Tibial artery (tissue), 4 donors: ENCODE data around the gene DNER.

Experiments
- DNase-seq, 2 donors: peaks; one replicate each; pipeline ENCODE4 v3.0.0-alpha.2; 2019
- H3K27ac ChIP-seq, 2 donors: fragments of 200-600 bp; sonication (generic) in 1 of 2; 1 replicate in 1 of 2; 2 replicates in 1 of 2; pipeline ENCODE4 v1.5.1; 2018 to 2019; ENCODE audit warnings: mild to moderate bottlenecking in 1 of 2
- H3K27me3 ChIP-seq, 2 donors: fragments of 200-600 bp; sonication (generic) in 1 of 2; one replicate each; pipeline versions ENCODE4 v1.5.1 to v1.6.0; 2016 to 2019
- H3K36me3 ChIP-seq, 3 donors: fragments of 200-600 bp; sonication (generic) in 2 of 3; one replicate each; pipeline ENCODE4 v1.5.1; 2016 to 2019; ENCODE audit warnings: mild to moderate bottlenecking in 2 of 3
- H3K4me1 ChIP-seq, 4 donors: fragments of 200-600 bp; sonication (generic) in 2 of 4; 1 replicate in 3 of 4; 2 replicates in 1 of 4; pipeline ENCODE4 v1.5.1; 2016 to 2019
- H3K4me3 ChIP-seq, 2 donors: fragments of 200-600 bp; sonication (generic) in 1 of 2; 1 replicate in 1 of 2; 2 replicates in 1 of 2; pipeline ENCODE4 v1.5.1; 2018 to 2019; ENCODE audit warnings: mild to moderate bottlenecking in 2 of 2
- H3K9me3 ChIP-seq, 3 donors: fragments of 200-600 bp; sonication (generic) in 1 of 3; one replicate each; pipeline ENCODE4 v1.5.1; 2016 to 2019
- CTCF ChIP-seq, 2 experiments: fragments of 200-600 bp in 1 of 2; fragments of 450-650 bp in 1 of 2; IDR thresholded peaks; one replicate each; pipeline ENCODE4 v1.5.1; 2017 to 2019; ENCODE audit warnings: antibody characterized with exemption in 2 of 2, mild to moderate bottlenecking in 1 of 2, moderate library complexity in 1 of 2
- intact Hi-C: fragments of 100-400 bp; cut with DNase I; formaldehyde crosslinking; loops from one replicate; pipeline ENCODE4 v1.15.0; 2023; ENCODE audit warnings: low total_unique reads

The DNER gene

GRCh38 chr2:229688141-229688540 lies 26.2 kb downstream of the DNER start:
- Histone ChIP-seq H3K27me3 (no peaks in the 10 kb centered on the region), H3K4me1 (no peaks in the 10 kb centered on the region), H3K36me3 (no peaks in the 10 kb centered on the region), H3K4me3 (no peak overlapping the region), H3K9me3 (no peaks in the 10 kb centered on the region), H3K27ac (no peak overlapping the region)
- intact Hi-C loops = no loop called here
- DNase-seq = no peak
- no peak for TF ChIP-seq CTCF (IDR thresholded peaks at IDR 0.05)

GRCh38 chr2:229686122-229686919 lies 28.0 kb downstream of the DNER start:
- no peak overlapping the region for H3K27ac ChIP-seq
- no peak for DNase-seq
- intact Hi-C loops = no loop called here
- no peaks in the 10 kb centered on the region for H3K4me1 ChIP-seq
- H3K27me3 ChIP-seq = no peaks in the 10 kb centered on the region
- H3K36me3 ChIP-seq = no peaks in the 10 kb centered on the region
- H3K9me3 ChIP-seq = no peaks in the 10 kb centered on the region
- no peak for TF ChIP-seq CTCF (IDR thresholded peaks at IDR 0.05)
- H3K4me3 ChIP-seq = no peak overlapping the region

GRCh38 chr2:229684942-229685562 lies 29.3 kb downstream of the DNER start:
- Histone ChIP-seq H3K27ac (no peak overlapping the region), H3K9me3 (no peaks in the 10 kb centered on the region), H3K36me3 (no peaks in the 10 kb centered on the region), H3K4me3 (no peak overlapping the region), H3K4me1 (no peaks in the 10 kb centered on the region), H3K27me3 (no peaks in the 10 kb centered on the region)
- DNase-seq = no peak
- no peak for TF ChIP-seq CTCF (IDR thresholded peaks at IDR 0.05)
- intact Hi-C loops = no loop called here

GRCh38 chr2:229679393-229680125 lies 34.8 kb downstream of the DNER start:
- H3K27me3 ChIP-seq = peaks cover 0 to 8% of the 10 kb centered on the region in 2 donors
- no peaks in the 10 kb centered on the region for H3K4me1 ChIP-seq
- H3K4me3 ChIP-seq = no peak overlapping the region
- no peak for TF ChIP-seq CTCF (IDR thresholded peaks at IDR 0.05)
- no peak overlapping the region for H3K27ac ChIP-seq
- no peaks in the 10 kb centered on the region for H3K36me3 ChIP-seq
- H3K9me3 ChIP-seq = no peaks in the 10 kb centered on the region
- intact Hi-C loops = no loop called here
- DNase-seq = no peak

GRCh38 chr2:229675569-229675968 lies 38.8 kb downstream of the DNER start:
- Histone ChIP-seq H3K9me3 (no peaks in the 10 kb centered on the region), H3K27ac (no peak overlapping the region), H3K27me3 (peaks cover 0 to 8% of the 10 kb centered on the region in 2 donors), H3K4me3 (no peak overlapping the region), H3K4me1 (no peaks in the 10 kb centered on the region), H3K36me3 (no peaks in the 10 kb centered on the region)
- no peak for TF ChIP-seq CTCF (IDR thresholded peaks at IDR 0.05)
- intact Hi-C loops = no loop called here
- DNase-seq = no peak
